G401 (cell line): ENCODE results near the gene RYR2. TPM values are rescaled to one million over a fixed set of nuclear protein-coding genes. Genes with fewer than 3 reads are reported as not detected.
A peak's percentile ranks its signal among the peaks of the same experiment; 100 is the strongest.
"Not testable (repeated sequence)": the region's sequence is repeated elsewhere in the genome, so short reads cannot be mapped to it uniquely, and the experiment has no call there.

Experiments
- DNase-seq: peaks from one replicate; pipeline ENCODE4 v3.0.0-alpha.2; 2015; ENCODE audit warnings: low spot score
- in situ Hi-C: cut with HindIII; loops from 2 replicates; pipeline ENCODE4 v1.10.0; 2016; ENCODE audit warnings: low sequenced_read_pairs, mixed read lengths
- total RNA-seq: library from RNA; depleted of rRNA; stranded (reverse); fragments of >200 nt; shearing (Covaris generic); gene quantifications from 2 replicates; pipeline ENCODE4 v1.2.3, GENCODE V29; 2014

RYR2 gene
- total RNA-seq, 1 experiment from 2014 or later: not detected

GRCh38 chr1:237817277-237817676 is 775.3 kb downstream of the RYR2 start:
- DNase-seq: no peak
- in situ Hi-C loops: no loop called here

GRCh38 chr1:237820634-237821033 is 778.6 kb downstream of the RYR2 start:
- in situ Hi-C loops, DNase-seq: not testable (repeated sequence)

- in situ Hi-C loops: no loop called here
- DNase-seq: no peak
Measured at GRCh38 chr1:237832858-237833257, 790.9 kb downstream of the RYR2 start.

- no peak for DNase-seq
- in situ Hi-C loops: no loop called here
Measured at GRCh38 chr1:237834048-237834447, 792.1 kb downstream of the RYR2 start.

- in situ Hi-C loops: no loop called here
- DNase-seq: no peak
Measured at GRCh38 chr1:237834461-237834860, 792.5 kb downstream of the RYR2 start.

- DNase-seq: no peak
- in situ Hi-C loops: no loop called here
Measured at GRCh38 chr1:237838320-237838719, 796.3 kb downstream of the RYR2 start.

- in situ Hi-C loops: no loop called here
- DNase-seq: no peak
Measured at GRCh38 chr1:237838904-237839534, 797.0 kb downstream of the RYR2 start.

GRCh38 chr1:237841485-237841884 is 799.5 kb downstream of the RYR2 start:
- DNase-seq: no peak
- in situ Hi-C loops: no loop called here

GRCh38 chr1:237843516-237843915 is 801.5 kb downstream of the RYR2 start:
- DNase-seq, in situ Hi-C loops: not testable (repeated sequence)

GRCh38 chr1:237851210-237851845 is 809.3 kb downstream of the RYR2 start:
- peak; percentile 31 for DNase-seq
- in situ Hi-C loops: no loop called here

- in situ Hi-C loops: no loop called here
- DNase-seq: no peak
Measured at GRCh38 chr1:237852342-237852741, 810.4 kb downstream of the RYR2 start.

GRCh38 chr1:237857455-237857854 is 815.5 kb downstream of the RYR2 start:
- in situ Hi-C loops: no loop called here
- DNase-seq: no peak

GRCh38 chr1:237858992-237859391 is 817.0 kb downstream of the RYR2 start:
- DNase-seq: no peak
- in situ Hi-C loops: no loop called here

- no peak for DNase-seq
- in situ Hi-C loops: no loop called here
Measured at GRCh38 chr1:237861944-237862343, 820.0 kb downstream of the RYR2 start.

- DNase-seq: no peak
- in situ Hi-C loops: no loop called here
Measured at GRCh38 chr1:237863234-237863633, 821.2 kb downstream of the RYR2 start.

- peak; percentile 26 for DNase-seq
- in situ Hi-C loops: no loop called here
Measured at GRCh38 chr1:237864338-237865244, 822.6 kb downstream of the RYR2 start.

GRCh38 chr1:237867380-237867888 is 825.5 kb downstream of the RYR2 start:
- in situ Hi-C loops: no loop called here
- DNase-seq: no peak

- DNase-seq: no peak
- in situ Hi-C loops: no loop called here
Measured at GRCh38 chr1:237868817-237869600, 827.0 kb downstream of the RYR2 start.
